HCT116 (cell line): ENCODE results near the gene LTA4H. TPM values are rescaled to one million over a fixed set of nuclear protein-coding genes. Genes with fewer than 3 reads are reported as not detected.

Experiments used
- ATAC-seq: fragments of 200-7000 bp; cut with Tn5 transposase; 2 replicates; pipeline ENCODE4 v1.9.1; 2020; ENCODE audit warnings: mild to moderate bottlenecking, moderate library complexity
- BruUV-seq: library from RNA; stranded (reverse); fragments of 400-500 nt; replicated peaks from 2 replicates; lab custom pipeline; 2021; lab: Mats Ljungman, UMichigan
- CTCF ChIA-PET: fragments of 300-600 bp; sonication (Branson Sonifier 250); formaldehyde crosslinking; loops from one replicate; lab custom pipeline; 2021; ENCODE audit warnings: antibody characterized with exemption; lab: Charles Lee
- POLR2A ChIA-PET: fragments of 300-600, 350-600 bp; sonication (Branson Sonifier 250); formaldehyde crosslinking; loops from one replicate; lab custom pipeline; 2021; ENCODE audit warnings: antibody characterized with exemption; lab: Charles Lee
- RAD21 ChIA-PET, 2 experiments: fragments of 300-600 bp; sonication (Branson Sonifier 250); formaldehyde crosslinking; loops; one replicate each; lab custom pipeline; 2023; ENCODE audit warnings: low total read pairs in 2 of 2; ENCODE audit not compliant: uncharacterized antibody in 2 of 2, unreplicated experiment in 2 of 2, low non-redundant PET in 1 of 2; lab: Charles Lee
- DNase-seq: peaks from one replicate; pipeline ENCODE4 v3.0.0-alpha.2; 2010; ENCODE audit warnings: low read depth, low spot score
- H2AFZ ChIP-seq: fragments of 200-600 bp; shearing (Covaris generic), sonication (generic); 2 replicates; pipeline ENCODE4 v1.6.1; 2017; ENCODE audit warnings: low read depth, mixed run types, mixed read lengths, antibody characterized with exemption, low read length; ENCODE audit not compliant: poor library complexity, severe bottlenecking
- H3K27ac ChIP-seq: 2 replicates; pipeline ENCODE4 v1.5.1; 2012; ENCODE audit warnings: low read depth, low read length
- H3K27me3 ChIP-seq: fragments of 200-600 bp; sonication (generic); 2 replicates; pipeline ENCODE4 v1.6.1; 2016; ENCODE audit warnings: mixed run types, low read length, mixed read lengths; ENCODE audit not compliant: insufficient read depth
- H3K36me3 ChIP-seq, 2 experiments: fragments of 200-500 bp in 1 of 2; fragments of 200-600 bp in 1 of 2; sonication (Bioruptor generic) in 1 of 2; sonication (generic) in 1 of 2; 2 replicates each; pipeline versions ENCODE4 v1.5.1 to v1.6.1; 2014 to 2016; ENCODE audit warnings: low read length in 2 of 2, inconsistent platforms in 1 of 2, mixed read lengths in 1 of 2, mixed run types in 1 of 2; ENCODE audit not compliant: insufficient read depth in 2 of 2, control insufficient read depth in 1 of 2
- H3K4me1 ChIP-seq, 2 experiments: fragments of 200-600 bp in 1 of 2; sonication (generic) in 1 of 2; 2 replicates each; pipeline versions ENCODE4 v1.5.1 to v1.6.1; 2012 to 2017; ENCODE audit warnings: low read length in 2 of 2, inconsistent platforms in 1 of 2, mild to moderate bottlenecking in 1 of 2, mixed read lengths in 1 of 2, mixed run types in 1 of 2, moderate library complexity in 1 of 2; ENCODE audit not compliant: insufficient read depth in 2 of 2, control insufficient read depth in 1 of 2
- H3K4me2 ChIP-seq: fragments of 200-600 bp; sonication (generic); 2 replicates; pipeline ENCODE4 v1.6.1; 2017; ENCODE audit warnings: mixed run types, low read length, mixed read lengths
- H3K4me3 ChIP-seq, 2 experiments: fragments of 200-600 bp in 1 of 2; sonication (generic) in 1 of 2; replicated peaks in 1 of 2; 2 replicates each; pipeline ENCODE4 v1.5.1; 2011 to 2016; ENCODE audit warnings: low read length in 2 of 2, control low read depth in 1 of 2, low read depth in 1 of 2, mild to moderate bottlenecking in 1 of 2, mixed read lengths in 1 of 2, mixed run types in 1 of 2
- H3K79me2 ChIP-seq: fragments of 200-600 bp; sonication (generic); 2 replicates; pipeline ENCODE4 v1.6.1; 2017; ENCODE audit warnings: mild to moderate bottlenecking, mixed run types, low read length, moderate library complexity, mixed read lengths; ENCODE audit not compliant: insufficient read depth
- H3K9ac ChIP-seq: fragments of 200-600 bp; sonication (generic); 2 replicates; pipeline ENCODE4 v1.6.1; 2016; ENCODE audit warnings: low read length, mixed read lengths
- H3K9me2 ChIP-seq: fragments of 200-600 bp; sonication (generic), shearing (Covaris generic); 2 replicates; pipeline ENCODE4 v1.6.1; 2017; ENCODE audit warnings: mixed run types, mild to moderate bottlenecking, moderate library complexity; ENCODE audit not compliant: insufficient read depth
- H3K9me3 ChIP-seq, 2 experiments: fragments of 200-500 bp in 1 of 2; fragments of 200-600 bp in 1 of 2; sonication (Bioruptor generic) in 1 of 2; sonication (generic) in 1 of 2; 2 replicates each; pipeline ENCODE4 v1.6.1; 2014 to 2017; ENCODE audit warnings: low read length in 2 of 2, mixed read lengths in 2 of 2, inconsistent platforms in 1 of 2, low read depth in 1 of 2, mild to moderate bottlenecking in 1 of 2, mixed run types in 1 of 2, moderate library complexity in 1 of 2; ENCODE audit not compliant: control insufficient read depth in 1 of 2, insufficient read depth in 1 of 2
- H4K20me1 ChIP-seq: fragments of 200-600 bp; sonication (generic), shearing (Covaris generic); 2 replicates; pipeline ENCODE4 v1.6.1; 2017; ENCODE audit warnings: mixed run types, mild to moderate bottlenecking, moderate library complexity; ENCODE audit not compliant: insufficient read depth
- ATF3 ChIP-seq: IDR thresholded peaks from 2 replicates; pipeline ENCODE4 v1.6.1; 2012
- CTCF ChIP-seq, 3 experiments: fragments of 200-600 bp in 1 of 3; sonication (generic) in 1 of 3; IDR thresholded peaks in 2 of 3; conservative IDR thresholded peaks in 1 of 3; 2 replicates each; pipeline ENCODE4 v1.5.1; 2012 to 2017; ENCODE audit warnings: low read depth in 2 of 3, low read length in 2 of 3, antibody characterized with exemption in 1 of 3, borderline replicate concordance in 1 of 3, control low read depth in 1 of 3, mild to moderate bottlenecking in 1 of 3, mixed read lengths in 1 of 3, mixed run types in 1 of 3, moderate library complexity in 1 of 3; ENCODE audit not compliant: insufficient read depth in 1 of 3
- EGR1 ChIP-seq: IDR thresholded peaks from 2 replicates; pipeline ENCODE4 v1.6.1; 2012; ENCODE audit warnings: low read depth
- ELF1 ChIP-seq: IDR thresholded peaks from 2 replicates; pipeline ENCODE4 v1.6.1; 2012; ENCODE audit warnings: low read depth, borderline replicate concordance
- MAX ChIP-seq: IDR thresholded peaks from 2 replicates; pipeline ENCODE4 v1.6.1; 2012
- SP1 ChIP-seq: IDR thresholded peaks from 2 replicates; pipeline ENCODE4 v1.6.1; 2012; ENCODE audit warnings: low read depth
- YY1 ChIP-seq: IDR thresholded peaks from 2 replicates; pipeline ENCODE4 v1.6.1; 2011; ENCODE audit warnings: low read length, low read depth, moderate library complexity, mild to moderate bottlenecking; ENCODE audit not compliant: insufficient replicate concordance; ENCODE audit errors: extremely low read depth
- ZNF274 ChIP-seq: fragments of 200-500 bp; sonication (Bioruptor generic); IDR thresholded peaks from 2 replicates; pipeline ENCODE4 v1.6.1; 2014; ENCODE audit warnings: mild to moderate bottlenecking, low read depth, low read length, inconsistent platforms
- intact Hi-C: fragments of 100-400 bp; cut with micrococcal nuclease; formaldehyde crosslinking; loops from 2 replicates; pipeline ENCODE4 v1.10.0; 2022
- total RNA-seq: library from RNA; stranded (reverse); gene quantifications from one replicate; pipeline ENCODE4 v1.2.1, GENCODE V29; 2021; ENCODE audit not compliant: unreplicated experiment

The LTA4H gene
- total RNA-seq, 1 experiment from 2014 or later: 163 TPM

GRCh38 chr12:96053476-96054243 is 18.3 kb upstream of the LTA4H start:
- BruUV-seq: no TSS peak
- no peak overlapping the region for H2AFZ ChIP-seq
- CTCF ChIA-PET: interaction anchor here (1.2 kb wide), 1 partner anchor 161 kb away, joined by 4 read pairs; no protein-coding TSS in a partner anchor
- H4K20me1 ChIP-seq: no peaks in the 10 kb centered on the region
- no peaks in the 10 kb centered on the region for H3K27me3 ChIP-seq
- H3K9ac ChIP-seq: no peak overlapping the region
- H3K4me2 ChIP-seq: no peak overlapping the region
- RAD21 ChIA-PET: no interaction called here
- H3K79me2 ChIP-seq: no peaks in the 10 kb centered on the region
- intact Hi-C loops: no loop called here
- no peak for ATAC-seq
- peaks cover 6 to 10% of the 10 kb centered on the region in 2 experiments; a peak in 3 of 4 replicates for H3K4me1 ChIP-seq
- no peak for TF ChIP-seq SP1
- no peak for TF ChIP-seq ELF1
- no peak for TF ChIP-seq ATF3
- TF ChIP-seq CTCF (IDR thresholded peaks at IDR 0.05 in 2 of 3, conservative IDR thresholded peaks at IDR 0.05 in 1 of 3; ENCODE audit: borderline replicate concordance in 1 of 3, insufficient read depth in 1 of 3, low read depth in 2 of 3, low read length in 2 of 3): no peak
- no peak for TF ChIP-seq ZNF274
- TF ChIP-seq EGR1: no peak
- TF ChIP-seq MAX: no peak
- TF ChIP-seq YY1: no peak
- TF ChIP-seq, all 23 proteins: peak for 0
- H3K36me3 ChIP-seq: no peaks in the 10 kb centered on the region
- H3K9me3 ChIP-seq: no peaks in the 10 kb centered on the region
- no peaks in the 10 kb centered on the region for H3K9me2 ChIP-seq
- H3K27ac ChIP-seq: no peak overlapping the region
- POLR2A ChIA-PET: no interaction called here
- no peak for DNase-seq
- no peak overlapping the region for H3K4me3 ChIP-seq
